Measurements from ENCODE around the gene PPP1R36. TPM values are rescaled to one million over a fixed set of nuclear protein-coding genes. Genes with fewer than 3 reads are reported as not detected.
A peak's percentile ranks its signal among the peaks of the same experiment; 100 is the strongest.
"Not testable (repeated sequence)": the region's sequence is repeated elsewhere in the genome, so short reads cannot be mapped to it uniquely, and the experiment has no call there.

The PPP1R36 gene
- total and polyA plus RNA-seq, 2 donors (not counting 3 experiments of a cell fraction or from before 2014, with no cell fraction given) = 0.28 to 0.60 TPM

- peak overlapping the region; percentile 48 for H3K9ac ChIP-seq (replicated peaks; ENCODE audit: extremely low read depth, insufficient read depth, low read length)
- H3K4me3 ChIP-seq (replicated peaks in 1 of 3; ENCODE audit: insufficient read depth in 1 of 3, low read depth in 1 of 3, low read length in 3 of 3) = peak overlapping the region in 1 of 3 experiments; percentile 5
- intact Hi-C loops (cut with micrococcal nuclease) = loop anchor here (1.0 to 2.0 kb wide), 2 partner anchors 17 to 62 kb away; partner anchors contain the start of genes PPP1R36 and ZBTB1
- peak; percentile 83 for FAIRE-seq
- DNase-seq (ENCODE audit: low read depth, low spot score) = peak; percentile 94
- dilution Hi-C loops (cut with MboI; ENCODE audit: extremely low pct_ligation_motif_present, low sequenced_read_pairs) = no loop called here
- CTCF ChIA-PET = interaction anchor here (2.7 kb wide), 1 partner anchor 26 kb away, joined by 5 read pairs; the partner anchor contains the start of gene HSPA2
- peak overlapping the region; percentile 86 for H2AFZ ChIP-seq (ENCODE audit: low read depth, low read length)
- no peaks in the 10 kb centered on the region for H3K27me3 ChIP-seq (ENCODE audit: control insufficient read depth in 2 of 2, insufficient read depth in 2 of 2, low read length in 2 of 2)
- no peaks in the 10 kb centered on the region for H3K9me1 ChIP-seq (replicated peaks; ENCODE audit: control insufficient read depth, extremely low read depth, insufficient read depth, low read length)
- no peaks in the 10 kb centered on the region for H3K9me3 ChIP-seq (replicated peaks; ENCODE audit: control insufficient read depth, insufficient read depth, low read length)
- TF ChIP-seq GATA2 (IDR thresholded peaks at IDR 0.05; ENCODE audit: insufficient read depth, insufficient read length, low read depth, low read length) = peak; percentile 12
- TF ChIP-seq MYC (IDR thresholded peaks at IDR 0.05; ENCODE audit: low read depth, low read length) = no peak
- no TSS peak for BruUV-seq (replicated peaks)
- H3K27ac ChIP-seq (ENCODE audit: insufficient read depth, low read depth, low read length) = peak overlapping the region; percentile 64
- no peaks in the 10 kb centered on the region for H3K36me3 ChIP-seq (ENCODE audit: control insufficient read depth in 2 of 2, extremely low read depth in 1 of 2, insufficient read depth in 2 of 2, low read length in 2 of 2)
- POLR2A ChIA-PET = no interaction called here
- peak overlapping the region; percentile 34 for H3K4me2 ChIP-seq (ENCODE audit: insufficient read depth, low read length)
- peaks cover 33% of the 10 kb centered on the region for H3K4me1 ChIP-seq (ENCODE audit: control insufficient read depth, extremely low read depth, insufficient read depth, low read length)
- no peaks in the 10 kb centered on the region for H3K79me2 ChIP-seq (ENCODE audit: control insufficient read depth, insufficient read depth, low read length)
- H4K20me1 ChIP-seq (replicated peaks; ENCODE audit: control insufficient read depth, extremely low read depth, insufficient read depth, low read length) = no peaks in the 10 kb centered on the region
Measured at GRCh38 chr14:64566651-64567122, 16.9 kb downstream of the PPP1R36 start.

GRCh38 chr14:64569138-64569631 lies 19.4 kb downstream of the PPP1R36 start:
- Histone ChIP-seq H3K36me3 (ENCODE audit: control insufficient read depth in 2 of 2, extremely low read depth in 1 of 2, insufficient read depth in 2 of 2, low read length in 2 of 2) (no peaks in the 10 kb centered on the region), H4K20me1 (replicated peaks; ENCODE audit: control insufficient read depth, extremely low read depth, insufficient read depth, low read length) (no peaks in the 10 kb centered on the region), H3K4me2 (ENCODE audit: insufficient read depth, low read length) (no peak overlapping the region), H2AFZ (ENCODE audit: low read depth, low read length) (peak overlapping the region; percentile 2), H3K27ac (ENCODE audit: insufficient read depth, low read depth, low read length) (no peak overlapping the region), H3K4me3 (replicated peaks in 1 of 3; ENCODE audit: insufficient read depth in 1 of 3, low read depth in 1 of 3, low read length in 3 of 3) (no peak overlapping the region), H3K9ac (replicated peaks; ENCODE audit: extremely low read depth, insufficient read depth, low read length) (no peak overlapping the region), H3K27me3 (ENCODE audit: control insufficient read depth in 2 of 2, insufficient read depth in 2 of 2, low read length in 2 of 2) (no peaks in the 10 kb centered on the region), H3K4me1 (ENCODE audit: control insufficient read depth, extremely low read depth, insufficient read depth, low read length) (peaks cover 33% of the 10 kb centered on the region), H3K9me3 (replicated peaks; ENCODE audit: control insufficient read depth, insufficient read depth, low read length) (no peaks in the 10 kb centered on the region), H3K79me2 (ENCODE audit: control insufficient read depth, insufficient read depth, low read length) (no peaks in the 10 kb centered on the region), H3K9me1 (replicated peaks; ENCODE audit: control insufficient read depth, extremely low read depth, insufficient read depth, low read length) (no peaks in the 10 kb centered on the region)
- TF ChIP-seq GATA2 (IDR thresholded peaks at IDR 0.05; ENCODE audit: insufficient read depth, insufficient read length, low read depth, low read length) = no peak
- peak; percentile 39 for TF ChIP-seq JUN (IDR thresholded peaks at IDR 0.05; ENCODE audit: borderline replicate concordance, insufficient read depth, insufficient read length, low read depth)
- dilution Hi-C loops (cut with MboI; ENCODE audit: extremely low pct_ligation_motif_present, low sequenced_read_pairs) = no loop called here
- ChIA-PET CTCF (interaction anchor here (1.3 kb wide), 1 partner anchor 55 kb away, joined by 3 read pairs; no protein-coding TSS in a partner anchor), POLR2A (no interaction called here)
- BruUV-seq (replicated peaks) = no TSS peak
- peak; percentile 91 for DNase-seq (ENCODE audit: low read depth, low spot score)
- peak; percentile 80 for FAIRE-seq
- intact Hi-C loops (cut with micrococcal nuclease) = loop anchor here (1.0 kb wide), 1 partner anchor 29 kb away; the partner anchor contains the start of gene HSPA2

- H3K9me3 ChIP-seq (replicated peaks; ENCODE audit: control insufficient read depth, insufficient read depth, low read length); POLR2A ChIA-PET; H3K4me3 ChIP-seq (replicated peaks in 1 of 3; ENCODE audit: insufficient read depth in 1 of 3, low read depth in 1 of 3, low read length in 3 of 3); H3K36me3 ChIP-seq (ENCODE audit: control insufficient read depth in 2 of 2, extremely low read depth in 1 of 2, insufficient read depth in 2 of 2, low read length in 2 of 2); H4K20me1 ChIP-seq (replicated peaks; ENCODE audit: control insufficient read depth, extremely low read depth, insufficient read depth, low read length); dilution Hi-C loops (cut with MboI; ENCODE audit: extremely low pct_ligation_motif_present, low sequenced_read_pairs); H2AFZ ChIP-seq (ENCODE audit: low read depth, low read length); BruUV-seq (replicated peaks); DNase-seq (ENCODE audit: low read depth, low spot score); H3K27me3 ChIP-seq (ENCODE audit: control insufficient read depth in 2 of 2, insufficient read depth in 2 of 2, low read length in 2 of 2); H3K27ac ChIP-seq (ENCODE audit: insufficient read depth, low read depth, low read length); H3K4me2 ChIP-seq (ENCODE audit: insufficient read depth, low read length); H3K9me1 ChIP-seq (replicated peaks; ENCODE audit: control insufficient read depth, extremely low read depth, insufficient read depth, low read length); H3K79me2 ChIP-seq (ENCODE audit: control insufficient read depth, insufficient read depth, low read length); CTCF ChIA-PET; FAIRE-seq; H3K9ac ChIP-seq (replicated peaks; ENCODE audit: extremely low read depth, insufficient read depth, low read length): not testable (repeated sequence)
- peaks cover 33% of the 10 kb centered on the region for H3K4me1 ChIP-seq (ENCODE audit: control insufficient read depth, extremely low read depth, insufficient read depth, low read length)
- intact Hi-C loops (cut with micrococcal nuclease) = loop anchor here (1.0 kb wide), 1 partner anchor 29 kb away; the partner anchor contains the start of gene HSPA2
Measured at GRCh38 chr14:64569646-64570045, 19.9 kb downstream of the PPP1R36 start.
